HG03354 (cell line): ENCODE results near the gene GNAS-AS1.

ENCODE experiments used
- ATAC-seq: cut with Tn5 transposase; IDR thresholded peaks from one replicate; pipeline ENCODE4 v1.9.1; 2021; ENCODE audit warnings: mild to moderate bottlenecking; ENCODE audit not compliant: unreplicated experiment, poor library complexity, severe bottlenecking

The GNAS-AS1 gene

DNA sequence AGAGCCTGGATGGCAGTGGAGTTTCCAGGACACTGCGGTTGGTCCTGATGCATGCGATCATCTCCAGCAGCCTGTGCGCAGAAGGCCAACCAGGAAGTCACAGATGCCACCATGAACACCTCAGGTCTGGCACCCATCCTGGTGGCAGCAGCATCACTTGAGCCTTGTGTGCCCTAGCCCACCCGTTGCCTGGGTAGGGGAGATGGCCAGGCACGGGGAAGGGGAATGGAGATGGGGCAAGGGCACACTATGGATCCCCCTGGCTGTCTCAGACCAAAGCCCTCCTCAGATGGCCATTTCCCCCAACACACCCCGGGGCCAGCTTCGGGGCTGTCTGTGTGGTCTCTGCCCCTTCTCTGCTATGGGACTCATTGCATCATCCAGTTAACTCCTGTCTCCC lies 58.3 kb downstream of the GNAS-AS1 start:
- no peak for ATAC-seq

DNA sequence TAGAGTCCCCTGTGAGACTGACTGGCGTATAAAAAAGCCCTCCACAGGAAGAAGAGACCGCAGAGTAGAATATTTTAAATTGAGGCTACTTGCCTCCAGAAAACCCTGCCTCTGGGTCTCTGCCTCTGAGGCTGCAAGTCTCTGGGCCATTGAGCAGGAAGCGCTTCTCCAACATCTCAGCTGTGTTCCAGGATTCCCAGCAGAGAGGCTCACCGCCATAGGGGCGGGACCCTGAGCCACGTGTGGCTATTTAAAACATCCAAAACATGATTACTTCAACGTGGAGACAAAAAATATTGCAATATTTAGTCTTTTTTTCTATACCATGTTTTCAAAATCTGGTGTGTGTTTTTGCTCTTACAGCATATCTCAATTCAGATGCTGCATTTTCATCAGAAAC lies 59.4 kb downstream of the GNAS-AS1 start:
- ATAC-seq: no peak

DNA sequence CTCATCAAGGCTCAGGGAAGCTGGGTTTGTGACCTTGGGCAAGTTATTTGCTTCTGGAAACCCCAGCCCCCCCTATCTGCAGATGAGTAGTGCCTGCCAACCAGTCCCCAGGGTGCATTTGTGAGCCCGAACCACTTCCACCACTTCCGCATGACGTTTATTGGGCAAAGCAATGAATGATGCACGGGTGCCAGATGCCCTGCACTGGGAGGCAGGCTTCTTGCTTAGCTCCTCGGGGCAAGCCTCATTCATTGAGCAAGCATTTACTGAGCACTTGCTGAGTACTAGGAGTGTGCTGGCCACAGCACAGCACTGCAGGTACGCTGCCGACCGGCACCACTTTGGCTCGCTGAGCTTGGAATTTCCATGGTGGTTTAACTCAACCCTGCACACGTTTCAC lies 60.2 kb downstream of the GNAS-AS1 start:
- no peak for ATAC-seq

DNA sequence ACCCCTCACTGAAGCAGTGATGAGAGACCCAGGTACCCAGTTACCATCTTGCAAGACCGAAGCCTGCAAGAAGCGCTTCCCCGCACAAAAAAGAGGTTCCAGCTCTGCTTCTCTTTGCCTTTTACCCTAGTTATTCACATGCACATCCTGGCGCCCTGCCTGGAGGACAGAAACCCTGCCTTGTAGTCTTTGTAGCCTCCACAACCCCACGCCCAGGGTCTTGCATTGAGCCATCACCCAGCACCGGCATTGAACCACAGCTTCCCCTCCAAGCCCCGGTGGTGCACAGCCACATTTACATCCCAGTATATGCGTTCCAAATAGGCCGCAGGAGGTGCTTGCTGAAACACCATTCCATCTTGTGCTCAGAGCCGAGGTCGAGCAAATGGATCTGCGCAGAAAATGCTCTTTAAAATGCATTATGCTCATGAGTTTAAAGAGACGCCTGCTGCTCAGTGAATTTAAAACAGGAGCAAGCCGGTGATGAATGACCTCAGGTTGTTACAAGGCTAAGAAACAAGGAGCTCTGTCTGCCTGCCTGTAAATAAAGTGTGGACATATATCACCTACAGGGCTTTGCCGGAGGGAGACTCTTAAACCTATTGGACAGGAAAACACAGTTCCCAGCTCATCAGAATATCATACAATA lies 61.7 kb downstream of the GNAS-AS1 start:
- no peak for ATAC-seq

DNA sequence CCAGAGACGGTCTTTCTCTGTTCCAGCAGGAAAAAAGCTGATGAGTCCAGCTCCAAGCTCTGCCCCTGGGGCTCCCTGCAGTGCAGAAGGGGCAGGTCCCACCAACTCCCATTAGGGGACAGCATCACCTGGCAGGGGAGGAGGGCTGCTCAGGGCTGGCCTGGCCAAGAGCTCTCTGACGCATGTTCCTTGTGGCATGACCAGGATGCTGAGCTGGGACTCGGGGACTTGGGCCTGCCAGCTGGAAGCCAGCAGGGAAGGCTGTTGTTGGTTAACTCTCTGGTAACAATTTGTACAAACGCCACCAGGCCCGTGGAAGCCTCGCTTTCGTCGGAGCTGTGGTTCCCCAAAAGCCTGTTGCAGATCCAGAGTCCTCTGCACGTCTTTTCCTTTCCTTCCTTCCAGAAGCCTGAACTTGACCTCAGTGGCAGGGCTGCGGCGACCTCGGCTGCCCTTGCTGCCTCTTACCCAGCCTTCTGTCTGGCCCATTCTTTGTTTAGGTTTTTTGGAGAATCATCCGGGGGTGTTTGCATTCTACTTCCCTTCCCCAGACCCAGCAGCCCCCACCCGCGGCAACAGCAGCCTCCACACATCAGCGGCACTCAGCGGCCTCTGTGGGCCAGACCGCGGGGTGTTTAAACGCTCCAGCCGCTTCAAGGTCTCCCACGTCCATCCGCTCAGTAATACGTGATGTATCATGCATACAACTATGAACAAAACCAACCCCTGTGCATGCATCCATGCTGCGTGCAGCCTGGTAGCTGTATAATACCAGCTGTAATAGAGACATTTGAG lies 63.3 kb downstream of the GNAS-AS1 start:
- ATAC-seq: no peak

DNA sequence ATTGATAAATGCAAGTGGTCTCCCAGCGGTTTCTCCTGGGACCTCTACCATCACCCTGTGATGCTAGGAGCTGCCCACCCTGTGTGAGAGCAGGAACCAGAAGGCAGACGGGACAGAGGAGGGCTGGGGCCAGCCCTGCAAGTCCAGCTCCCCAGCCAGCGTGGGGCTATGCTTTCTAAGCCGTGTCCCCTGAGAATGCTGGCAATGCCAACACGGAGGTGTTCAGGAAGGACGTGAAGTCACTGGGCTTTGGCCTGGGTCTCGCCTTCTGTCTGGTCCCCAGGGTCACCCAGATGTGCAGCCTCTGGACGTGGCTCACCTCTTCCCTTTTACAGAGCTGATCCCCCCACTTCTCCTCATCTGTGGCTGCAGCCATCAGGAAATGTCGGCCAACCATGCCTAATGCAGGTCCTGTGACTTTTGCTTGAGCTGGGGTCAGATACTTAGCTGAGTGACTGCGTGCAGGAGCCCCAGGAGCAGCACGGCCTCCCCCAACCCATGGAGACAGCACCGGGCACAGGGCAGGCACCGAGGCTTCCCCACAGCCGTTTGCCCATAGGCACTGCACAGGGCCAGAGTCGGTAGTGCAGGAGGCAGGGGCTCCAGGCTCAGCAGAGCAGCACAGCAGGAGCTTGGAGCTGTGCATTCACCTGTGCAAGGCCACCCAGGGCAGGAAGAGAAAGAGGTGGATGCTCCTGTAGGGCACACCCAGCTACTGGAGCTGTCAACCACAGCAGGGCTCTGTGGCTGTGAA lies 66.2 kb downstream of the GNAS-AS1 start:
- ATAC-seq: no peak

DNA sequence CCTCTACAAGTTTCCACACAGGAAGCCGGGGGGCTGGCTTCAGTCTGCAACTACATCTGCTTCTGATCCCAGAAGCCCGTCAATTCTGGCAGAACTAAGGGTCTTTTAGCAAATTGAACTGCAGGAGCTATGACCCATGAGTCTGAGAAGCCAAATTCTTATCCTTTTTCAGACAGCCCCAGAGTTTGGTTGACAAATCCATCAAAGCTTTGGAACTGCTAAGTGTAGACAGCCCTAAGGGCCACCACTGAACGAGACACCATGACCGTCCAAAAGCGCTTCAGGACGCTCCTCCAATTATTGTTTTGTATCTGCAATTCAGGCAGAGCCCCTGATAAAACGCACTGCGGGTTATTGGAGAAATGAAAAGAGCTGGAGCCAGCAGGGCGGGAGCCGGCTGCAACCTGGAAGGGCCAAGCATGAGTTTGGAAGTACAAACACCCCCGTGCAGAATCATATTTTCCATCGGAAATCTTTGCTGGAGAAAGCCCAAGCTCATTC lies 67.1 kb downstream of the GNAS-AS1 start:
- no peak for ATAC-seq

DNA sequence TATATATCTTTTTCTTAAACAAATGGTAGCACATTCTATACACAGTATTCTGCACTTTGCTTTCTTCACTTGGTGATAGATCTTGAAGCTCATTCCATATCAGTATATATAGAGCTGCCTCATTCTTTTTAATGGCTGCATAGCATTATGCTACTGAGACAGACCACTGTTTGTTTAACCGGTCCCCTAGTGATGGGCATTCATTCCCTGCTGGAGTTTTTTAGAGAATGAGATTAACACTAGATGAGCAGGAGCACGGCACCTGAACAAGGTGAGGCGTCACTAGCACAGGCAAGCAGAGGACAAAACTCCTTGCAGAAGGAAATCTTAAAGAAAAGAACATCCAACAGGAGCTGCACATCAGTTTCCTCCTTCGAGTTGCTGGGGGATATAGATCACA lies 69.6 kb downstream of the GNAS-AS1 start:
- ATAC-seq: no peak

DNA sequence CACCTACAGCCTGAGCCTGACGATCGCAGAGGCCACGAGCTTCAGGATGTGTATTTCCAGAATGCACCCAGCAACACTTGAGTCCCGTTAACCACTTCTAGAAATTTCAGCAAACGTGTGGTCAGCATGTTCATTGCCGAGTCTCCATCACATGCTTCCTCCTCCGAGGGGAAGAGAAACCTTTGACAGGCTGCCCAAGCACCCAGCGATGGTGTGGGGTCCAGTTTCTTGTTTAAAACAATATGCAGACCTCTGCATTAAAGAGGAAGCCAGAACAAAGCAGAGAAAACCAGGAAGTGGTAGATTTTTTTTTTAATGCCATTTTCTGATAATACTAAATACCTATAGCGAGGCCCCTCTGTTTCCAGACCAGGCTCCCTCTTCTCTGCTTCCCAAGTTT lies 71.9 kb downstream of the GNAS-AS1 start:
- ATAC-seq: no peak

DNA sequence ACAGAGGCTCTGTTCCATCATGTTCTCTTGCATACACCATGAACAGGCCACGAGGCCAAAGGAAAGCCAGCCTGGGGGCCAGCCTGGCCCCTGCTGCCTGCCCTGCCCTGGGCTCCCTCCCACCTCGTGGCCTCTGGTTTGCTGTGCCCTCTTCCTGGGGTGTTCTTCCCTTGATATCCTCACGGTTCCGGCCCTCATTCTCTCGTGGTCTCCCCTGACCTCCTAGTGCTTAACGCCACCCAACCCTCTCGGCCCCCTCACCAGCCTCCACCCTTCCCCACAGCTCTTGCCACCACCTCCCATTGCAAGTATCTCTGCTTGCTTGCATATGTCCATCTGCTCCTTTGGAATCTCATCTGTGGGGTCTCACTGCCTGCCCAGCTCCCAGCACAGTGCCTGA lies 73.0 kb downstream of the GNAS-AS1 start:
- no peak for ATAC-seq

DNA sequence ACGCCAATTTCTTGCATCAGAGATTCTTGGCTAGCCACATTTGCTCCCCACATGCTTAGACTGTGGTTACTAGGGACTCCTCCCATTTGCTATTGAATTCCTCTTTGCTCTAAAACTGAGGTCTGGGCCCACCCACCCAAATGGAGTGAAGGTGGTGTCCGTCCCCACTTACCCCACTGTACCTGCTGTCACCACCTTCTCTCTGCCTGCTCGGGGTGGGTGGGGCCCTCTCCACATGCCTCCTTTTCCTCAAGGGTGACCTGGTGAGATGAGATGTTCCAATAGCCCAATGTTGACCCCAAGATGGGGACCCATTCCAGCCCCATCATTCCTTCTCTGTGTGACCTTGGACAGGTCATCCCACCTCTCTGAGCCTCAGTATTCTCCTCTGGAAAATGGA lies 74.6 kb downstream of the GNAS-AS1 start:
- ATAC-seq: no peak

DNA sequence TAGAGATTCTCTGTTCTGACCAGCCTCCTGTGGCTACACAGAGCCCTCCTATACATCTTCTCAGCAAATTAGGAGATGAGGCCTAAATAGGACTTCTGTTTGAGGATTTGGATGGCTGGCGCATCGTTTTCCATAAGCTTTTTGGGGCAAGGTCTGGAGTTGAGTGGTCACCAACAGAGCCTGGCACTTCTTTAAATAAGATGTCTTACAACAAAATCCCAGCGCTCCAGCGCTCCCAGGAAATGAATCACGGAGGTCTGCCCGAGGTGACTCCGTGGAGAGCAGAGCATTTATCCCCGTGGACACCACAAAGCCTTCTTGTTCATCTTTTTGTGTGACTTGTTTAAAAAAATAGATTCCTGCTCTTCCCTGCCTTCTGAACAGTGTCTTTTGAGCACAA lies 75.3 kb downstream of the GNAS-AS1 start:
- ATAC-seq: no peak

DNA sequence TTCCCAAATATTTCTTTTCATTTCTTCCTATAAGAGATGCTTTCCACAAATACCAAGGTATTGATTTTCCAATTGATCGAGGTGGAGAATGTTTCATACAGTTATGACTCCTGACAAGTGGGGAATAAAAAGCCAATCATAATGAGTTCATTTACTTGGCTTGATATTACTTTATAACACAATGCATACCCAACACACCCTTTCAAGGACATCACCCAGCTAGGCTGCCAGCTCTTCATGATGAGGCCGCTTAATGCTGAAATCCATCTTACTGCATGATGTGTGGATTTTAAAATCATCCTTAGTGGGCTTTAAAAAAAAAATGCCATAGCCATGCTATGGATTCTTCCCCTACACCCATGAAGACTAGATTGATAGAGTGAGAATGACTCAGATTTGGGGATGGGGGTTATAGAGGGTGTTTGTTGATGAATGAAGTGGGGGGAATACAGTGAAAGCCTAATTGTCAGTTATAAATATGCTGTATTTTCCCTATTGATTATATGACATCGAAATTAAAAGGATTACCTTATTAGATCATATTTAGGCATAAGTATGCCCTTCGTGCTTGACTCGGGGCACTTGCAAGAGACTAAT lies 75.9 kb downstream of the GNAS-AS1 start:
- no peak for ATAC-seq

DNA sequence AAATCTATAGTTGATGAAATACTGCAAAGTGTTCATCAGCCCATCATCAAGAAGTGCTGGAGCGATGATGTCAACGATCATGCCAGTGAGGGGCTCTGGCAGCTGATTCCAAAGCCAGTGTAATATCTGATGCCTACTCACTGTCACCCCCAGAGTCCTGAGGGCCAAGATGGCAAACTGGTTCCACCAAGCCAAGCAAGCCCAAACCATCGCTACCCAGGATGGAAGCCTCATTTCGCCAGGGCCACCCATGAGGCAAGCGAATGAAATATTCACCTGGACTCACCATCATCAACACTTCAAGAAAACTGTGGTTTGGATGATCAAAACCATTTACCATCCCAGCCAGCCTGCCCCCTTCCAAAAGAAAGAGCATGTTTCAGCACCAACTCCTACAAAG lies 76.5 kb downstream of the GNAS-AS1 start:
- ATAC-seq: no peak

DNA sequence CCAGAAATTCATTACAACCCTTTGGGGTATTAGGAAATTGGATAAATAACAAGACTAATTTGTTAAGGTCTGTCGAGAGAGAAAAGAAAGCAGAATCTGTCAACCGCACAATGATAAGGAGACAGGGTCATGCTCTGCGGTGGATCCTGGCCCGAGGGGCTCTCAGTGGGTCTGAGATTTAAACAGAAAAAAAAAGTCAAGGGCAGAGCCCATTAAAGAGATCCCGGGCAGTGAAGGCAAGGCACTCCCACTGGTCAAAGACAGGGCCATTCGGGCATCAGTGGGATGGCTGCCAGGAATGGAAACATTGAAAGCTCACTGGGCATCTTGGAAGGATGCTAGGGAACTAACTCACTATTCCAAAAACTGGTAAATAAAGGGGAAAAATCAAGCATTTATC lies 77.9 kb downstream of the GNAS-AS1 start:
- ATAC-seq: no peak
